Esophagus muscularis mucosa (tissue), 4 donors: ENCODE measurements around the gene FBXW2. TPM values are rescaled to one million over a fixed set of nuclear protein-coding genes. Genes with fewer than 3 reads are reported as not detected.

Experiments used
- DNase-seq: peaks from one replicate; pipeline ENCODE4 v3.0.0-alpha.2; 2017; ENCODE audit errors: extremely low spot score
- H3K27ac ChIP-seq, 4 donors: fragments of 200-600 bp; sonication (generic); replicated peaks in 1 of 4; 1 replicate in 3 of 4; 2 replicates in 1 of 4; pipeline ENCODE4 v1.5.1; 2016 to 2019; ENCODE audit warnings: mild to moderate bottlenecking in 1 of 4
- H3K27me3 ChIP-seq, 4 donors: fragments of 200-600 bp; sonication (generic); one replicate each; pipeline versions ENCODE4 v1.5.1 to v1.6.0; 2016 to 2019
- H3K36me3 ChIP-seq, 4 donors: fragments of 200-600 bp; sonication (generic); one replicate each; pipeline ENCODE4 v1.5.1; 2016 to 2019
- H3K4me1 ChIP-seq, 4 donors: fragments of 200-600 bp; sonication (generic); one replicate each; pipeline ENCODE4 v1.5.1; 2016 to 2019
- H3K4me3 ChIP-seq, 4 donors: fragments of 200-600 bp; sonication (generic); 1 replicate in 2 of 4; 2 replicates in 2 of 4; pipeline ENCODE4 v1.5.1; 2016 to 2019; ENCODE audit warnings: mild to moderate bottlenecking in 4 of 4, moderate library complexity in 1 of 4
- H3K9me3 ChIP-seq, 4 donors: fragments of 200-600 bp; sonication (generic); 1 replicate in 3 of 4; 2 replicates in 1 of 4; pipeline ENCODE4 v1.5.1; 2016 to 2019
- CTCF ChIP-seq, 3 experiments: fragments of 200-600 bp in 2 of 3; fragments of 450-650 bp in 1 of 3; sonication (generic) in 2 of 3; IDR thresholded peaks; one replicate each; pipeline ENCODE4 v1.5.1; 2017 to 2019; ENCODE audit warnings: antibody characterized with exemption in 3 of 3, mild to moderate bottlenecking in 2 of 3, moderate library complexity in 1 of 3
- EP300 ChIP-seq: sonication (generic); formaldehyde crosslinking; IDR thresholded peaks from one replicate; pipeline ENCODE4 v1.6.1; 2017; ENCODE audit warnings: antibody characterized with exemption
- POLR2A ChIP-seq: fragments of 450-650 bp; IDR thresholded peaks from one replicate; pipeline ENCODE4 v1.6.1; 2017; ENCODE audit warnings: antibody characterized with exemption, moderate library complexity, mild to moderate bottlenecking, low read depth
- POLR2AphosphoS5 ChIP-seq, 2 donors: sonication (generic); formaldehyde crosslinking; IDR thresholded peaks; one replicate each; pipeline ENCODE4 v1.6.1; 2017; ENCODE audit warnings: antibody characterized with exemption in 2 of 2
- WGBS: methylation state at CpG from one replicate; pipeline ENCODE4 v1.1.5; 2018; 5-methylcytosine and 5-hydroxymethylcytosine counted together
- intact Hi-C: fragments of 100-400 bp; cut with DNase I; formaldehyde crosslinking; loops from one replicate; pipeline ENCODE4 v1.15.1; 2023
- total RNA-seq, 4 donors: library from RNA; depleted of rRNA; stranded (reverse); fragments of >200 nt; gene quantifications; one replicate each; pipeline versions ENCODE4 v1.1.0 to v1.2.1, GENCODE V29; 2016

FBXW2 gene
- total RNA-seq, 4 donors from 2014 or later: 36.9 to 55.9 (median 53.2) TPM

GRCh38 chr9:120770931-120771330 is 22.3 kb downstream of the FBXW2 start:
- H3K27me3 ChIP-seq: no peaks in the 10 kb centered on the region
- intact Hi-C loops: no loop called here
- WGBS: 85% methylated on average over 4 of the region's 4 CpGs
- no peak for DNase-seq
- peaks cover 22 to 100% (median 95%) of the 10 kb centered on the region in 4 donors for H3K36me3 ChIP-seq
- H3K9me3 ChIP-seq: no peaks in the 10 kb centered on the region
- no peak overlapping the region for H3K27ac ChIP-seq
- no peaks in the 10 kb centered on the region for H3K4me1 ChIP-seq
- TF ChIP-seq CTCF (IDR thresholded peaks at IDR 0.05) (no peak), POLR2A (no peak)
- H3K4me3 ChIP-seq: no peak overlapping the region

- WGBS: 91% methylated on average over 1 of the region's 1 CpG
- no peak for DNase-seq
- Histone ChIP-seq H3K4me1 (no peaks in the 10 kb centered on the region), H3K27ac (no peak overlapping the region), H3K36me3 (peaks cover 25 to 98% (median 95%) of the 10 kb centered on the region in 4 donors), H3K9me3 (no peaks in the 10 kb centered on the region), H3K4me3 (no peak overlapping the region), H3K27me3 (no peaks in the 10 kb centered on the region)
- TF ChIP-seq EP300 (no peak), CTCF (IDR thresholded peaks at IDR 0.05) (no peak), POLR2AphosphoS5 (IDR thresholded peaks at IDR 0.05) (no peak), POLR2A (no peak)
- intact Hi-C loops: no loop called here
Observed at GRCh38 chr9:120768886-120769285, 24.3 kb downstream of the FBXW2 start.

DNA sequence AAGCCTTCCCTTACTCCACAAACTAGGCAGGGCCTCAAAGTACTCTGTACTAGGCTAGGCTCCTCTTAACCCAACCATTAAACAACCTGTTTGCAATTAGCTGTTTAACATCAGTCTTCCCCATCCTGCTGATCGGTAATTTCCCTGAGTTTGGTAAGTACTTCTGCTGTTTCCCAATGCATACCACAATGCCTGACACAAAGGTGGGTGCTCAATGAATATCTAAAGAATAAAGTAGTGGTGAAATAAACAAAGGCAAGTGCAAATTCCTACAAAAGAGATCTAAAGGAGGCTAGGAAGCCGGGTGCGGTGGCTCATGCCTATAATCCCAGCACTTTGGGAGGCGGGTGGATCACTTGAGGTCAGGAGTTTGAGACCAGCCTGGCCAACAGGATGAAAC is 25.0 kb downstream of the FBXW2 start:
- Histone ChIP-seq H3K9me3 (no peaks in the 10 kb centered on the region), H3K36me3 (peaks cover 28 to 98% (median 94%) of the 10 kb centered on the region in 4 donors), H3K4me3 (no peak overlapping the region), H3K4me1 (no peaks in the 10 kb centered on the region), H3K27ac (no peak overlapping the region), H3K27me3 (no peaks in the 10 kb centered on the region)
- 94% methylated on average over 4 of the region's 4 CpGs for WGBS
- DNase-seq: no peak
- intact Hi-C loops: no loop called here
- no peak for TF ChIP-seq EP300
- TF ChIP-seq POLR2A: no peak
- no peak for TF ChIP-seq CTCF (IDR thresholded peaks at IDR 0.05)
- no peak for TF ChIP-seq POLR2AphosphoS5 (IDR thresholded peaks at IDR 0.05)

GRCh38 chr9:120767451-120767850 is 25.8 kb downstream of the FBXW2 start:
- DNase-seq: no peak
- intact Hi-C loops: no loop called here
- H3K27ac ChIP-seq: no peak overlapping the region
- no peaks in the 10 kb centered on the region for H3K9me3 ChIP-seq
- TF ChIP-seq EP300 (no peak), POLR2A (no peak), CTCF (IDR thresholded peaks at IDR 0.05) (no peak), POLR2AphosphoS5 (IDR thresholded peaks at IDR 0.05) (no peak)
- H3K36me3 ChIP-seq: peaks cover 28 to 98% (median 94%) of the 10 kb centered on the region in 4 donors
- H3K4me1 ChIP-seq: no peaks in the 10 kb centered on the region
- H3K27me3 ChIP-seq: no peaks in the 10 kb centered on the region
- H3K4me3 ChIP-seq: no peak overlapping the region
- 93% methylated on average over 3 of the region's 3 CpGs for WGBS

GRCh38 chr9:120765910-120766425 is 27.2 kb downstream of the FBXW2 start:
- Histone ChIP-seq H3K4me1 (no peaks in the 10 kb centered on the region), H3K27ac (no peak overlapping the region), H3K36me3 (peaks cover 27 to 98% (median 95%) of the 10 kb centered on the region in 4 donors), H3K27me3 (no peaks in the 10 kb centered on the region), H3K4me3 (no peak overlapping the region), H3K9me3 (no peaks in the 10 kb centered on the region)
- TF ChIP-seq POLR2AphosphoS5 (IDR thresholded peaks at IDR 0.05) (no peak), CTCF (IDR thresholded peaks at IDR 0.05) (no peak), POLR2A (no peak)
- DNase-seq: no peak
- intact Hi-C loops: no loop called here
- WGBS: 100% methylated on average over 1 of the region's 1 CpG
